Endothelial cell of umbilical vein (primary cell): ENCODE results near the gene ODF4. TPM values are rescaled to one million over a fixed set of nuclear protein-coding genes. Genes with fewer than 3 reads are reported as not detected.

Experiments used
- BruUV-seq: library from RNA; stranded (reverse); fragments of 400-500 nt; replicated peaks from 2 replicates; lab custom pipeline; 2021; lab: Mats Ljungman, UMichigan
- CTCF ChIA-PET: fragments of 300-600, 350-600 bp; sonication (Branson Sonifier 250); formaldehyde crosslinking; loops from one replicate; lab custom pipeline; 2021; ENCODE audit warnings: antibody characterized with exemption, inconsistent platforms; lab: Charles Lee
- POLR2A ChIA-PET: fragments of 300-600, 350-600 bp; sonication (Branson Sonifier 250); formaldehyde crosslinking; loops from one replicate; lab custom pipeline; 2021; ENCODE audit warnings: antibody characterized with exemption, inconsistent platforms; lab: Charles Lee
- DNase-seq: peaks from one replicate; pipeline ENCODE4 v3.0.0-alpha.2; 2011; ENCODE audit warnings: low read depth, low spot score
- FAIRE-seq: peaks from 2 replicates; lab custom pipeline; 2011; peaks lifted over from hg19 to GRCh38; lab: Jason Lieb, UNC
- H2AFZ ChIP-seq: 2 replicates; pipeline ENCODE4 v1.6.0; 2012; ENCODE audit warnings: low read depth, low read length, control low read depth, inconsistent platforms
- H3K27ac ChIP-seq: 2 replicates; pipeline ENCODE4 v1.5.1; 2011; ENCODE audit warnings: low read depth, mild to moderate bottlenecking, control low read depth, low read length, moderate library complexity; ENCODE audit not compliant: insufficient read depth
- H3K27me3 ChIP-seq, 2 experiments: 2 replicates each; pipeline versions ENCODE4 v1.6.0 to v1.6.1; 2011; ENCODE audit warnings: low read length in 2 of 2, mixed read lengths in 1 of 2; ENCODE audit not compliant: control insufficient read depth in 2 of 2, insufficient read depth in 2 of 2
- H3K36me3 ChIP-seq, 2 experiments: 2 replicates in 1 of 2; 3 replicates in 1 of 2; pipeline ENCODE4 v1.5.1; 2011; ENCODE audit warnings: low read length in 2 of 2, mild to moderate bottlenecking in 1 of 2, moderate library complexity in 1 of 2; ENCODE audit not compliant: control insufficient read depth in 2 of 2, insufficient read depth in 2 of 2; ENCODE audit errors: extremely low read depth in 1 of 2
- H3K4me1 ChIP-seq: 3 replicates; pipeline ENCODE4 v1.5.1; 2011; ENCODE audit warnings: mild to moderate bottlenecking, low read length; ENCODE audit not compliant: control insufficient read depth, insufficient read depth; ENCODE audit errors: extremely low read depth
- H3K4me2 ChIP-seq: 2 replicates; pipeline ENCODE4 v1.6.1; 2011; ENCODE audit warnings: low read length, control low read depth, mixed read lengths; ENCODE audit not compliant: insufficient read depth
- H3K4me3 ChIP-seq, 3 experiments: fragments of 200-600 bp in 1 of 3; sonication (generic), shearing (Covaris generic) in 1 of 3; replicated peaks in 1 of 3; 2 replicates each; pipeline ENCODE4 v1.5.1; 2011 to 2016; ENCODE audit warnings: control low read depth in 3 of 3, low read length in 3 of 3, mild to moderate bottlenecking in 2 of 3, inconsistent platforms in 1 of 3, low read depth in 1 of 3, moderate library complexity in 1 of 3; ENCODE audit not compliant: insufficient read depth in 1 of 3
- H3K79me2 ChIP-seq: 2 replicates; pipeline ENCODE4 v1.6.0; 2012; ENCODE audit warnings: low read length, inconsistent platforms; ENCODE audit not compliant: control insufficient read depth, insufficient read depth
- H3K9ac ChIP-seq: replicated peaks from 2 replicates; pipeline ENCODE3; 2011; ENCODE audit warnings: low read length, control low read depth; ENCODE audit not compliant: insufficient read depth; ENCODE audit errors: extremely low read depth
- H3K9me1 ChIP-seq: replicated peaks from 3 replicates; pipeline ENCODE4 v1.6.0; 2011; ENCODE audit warnings: mild to moderate bottlenecking, low read length; ENCODE audit not compliant: control insufficient read depth, insufficient read depth; ENCODE audit errors: extremely low read depth
- H3K9me3 ChIP-seq: replicated peaks from 2 replicates; pipeline ENCODE4 v1.5.1; 2012; ENCODE audit warnings: low read length, inconsistent platforms; ENCODE audit not compliant: control insufficient read depth, insufficient read depth
- H4K20me1 ChIP-seq: replicated peaks from 2 replicates; pipeline ENCODE3; 2011; ENCODE audit warnings: mild to moderate bottlenecking, low read length; ENCODE audit not compliant: control insufficient read depth, insufficient read depth; ENCODE audit errors: extremely low read depth
- CTCF ChIP-seq, 2 donors: IDR thresholded peaks; 1 replicate in 1 of 2; 2 replicates in 1 of 2; pipeline ENCODE4 v1.5.1; 2011; ENCODE audit warnings: low read length in 2 of 2, mild to moderate bottlenecking in 2 of 2, moderate library complexity in 2 of 2, control low read depth in 1 of 2, inconsistent platforms in 1 of 2, low read depth in 1 of 2; ENCODE audit not compliant: insufficient read depth in 1 of 2; ENCODE audit errors: extremely low read depth in 1 of 2
- EZH2 ChIP-seq: IDR thresholded peaks from 2 replicates; pipeline ENCODE4 v1.6.1; 2012; ENCODE audit warnings: borderline replicate concordance, low read depth, mild to moderate bottlenecking, moderate library complexity, low read length, inconsistent platforms; ENCODE audit not compliant: severe bottlenecking
- FOS ChIP-seq: IDR thresholded peaks from 2 replicates; pipeline ENCODE4 v1.6.1; 2011; ENCODE audit warnings: mild to moderate bottlenecking, low read length, moderate library complexity, borderline replicate concordance; ENCODE audit not compliant: insufficient read depth
- GATA2 ChIP-seq: IDR thresholded peaks from 2 replicates; pipeline ENCODE4 v1.7.0; 2011; ENCODE audit warnings: low read depth, mild to moderate bottlenecking, moderate library complexity, mixed read lengths, low read length; ENCODE audit not compliant: insufficient read length, insufficient read depth
- JUN ChIP-seq: IDR thresholded peaks from 2 replicates; pipeline ENCODE4 v1.6.1; 2011; ENCODE audit warnings: borderline replicate concordance, low read depth; ENCODE audit not compliant: insufficient read length, insufficient read depth
- MAX ChIP-seq: IDR thresholded peaks from 2 replicates; pipeline ENCODE4 v1.6.1; 2011; ENCODE audit not compliant: insufficient read depth, insufficient read length
- MYC ChIP-seq: IDR thresholded peaks from one replicate; pipeline ENCODE4 v1.6.1; 2011; ENCODE audit warnings: mild to moderate bottlenecking, low read depth, low read length
- POLR2AphosphoS5 ChIP-seq: IDR thresholded peaks from 2 replicates; pipeline ENCODE4 v1.6.1; 2012; ENCODE audit warnings: low read depth, mild to moderate bottlenecking, control low read depth, low read length, moderate library complexity; ENCODE audit not compliant: insufficient read depth
- dilution Hi-C: fragments of 300-500 bp; cut with MboI; formaldehyde crosslinking; loops from one replicate; pipeline ENCODE4 v1.15.0; 2019; ENCODE audit warnings: low sequenced_read_pairs; ENCODE audit not compliant: extremely low pct_ligation_motif_present
- intact Hi-C: fragments of 100-400 bp; cut with micrococcal nuclease; formaldehyde crosslinking; loops from one replicate; pipeline ENCODE4 v1.10.0; 2022
- polyA plus RNA-seq, 4 experiments: library from polyadenylated mRNA; depleted of rRNA in 3 of 4; stranded (reverse) in 3 of 4; unstranded in 1 of 4; fragments of >200 nt; gene quantifications; 2 replicates each; pipeline versions ENCODE4 v1.2.1 to v1.2.3, GENCODE V29; 2011 to 2012; ENCODE audit warnings: missing spikeins in 1 of 4
- total RNA-seq: library from RNA; stranded (reverse); gene quantifications from 2 replicates; pipeline ENCODE4 v1.2.3, GENCODE V29; 2021

The ODF4 gene
- total and polyA plus RNA-seq, 2 donors (not counting 3 experiments of a cell fraction or from before 2014, with no cell fraction given), result not detected

- intact Hi-C loops (loop anchor here (1.0 to 2.0 kb wide), 3 partner anchors 16 to 111 kb away; partner anchors contain the start of genes KRABD2, PFAS and SLC25A35), dilution Hi-C loops (no loop called here)
- no peaks in the 10 kb centered on the region for H4K20me1 ChIP-seq
- peak; percentile 94 for DNase-seq
- no peaks in the 10 kb centered on the region for H3K9me1 ChIP-seq
- FAIRE-seq, result no peak
- H3K79me2 ChIP-seq, result no peaks in the 10 kb centered on the region
- TF ChIP-seq GATA2 (peak; percentile 69), CTCF (IDR thresholded peaks at IDR 0.05; ENCODE audit: extremely low read depth in 1 of 2, insufficient read depth in 1 of 2, low read depth in 1 of 2, low read length in 2 of 2) (no peak), POLR2AphosphoS5 (peak; percentile 43), JUN (no peak), MYC (no peak), EZH2 (no peak), FOS (no peak), MAX (no peak)
- TSS peak; percentile 81 for BruUV-seq
- peaks cover 37% of the 10 kb centered on the region for H3K4me1 ChIP-seq
- ChIA-PET POLR2A (interaction anchor here (0.6 to 3.4 kb wide), 6 partner anchors 16 to 1214 kb away, joined by 3 to 21 read pairs (median 6); partner anchors contain the start of genes CTC1 and KRABD2), CTCF (interaction anchor here (0.8 to 2.7 kb wide), 10 partner anchors 9 to 34 kb away, joined by 4 to 22 read pairs (median 5); partner anchors contain the start of gene KRABD2)
- no peak overlapping the region for H2AFZ ChIP-seq
- H3K27me3 ChIP-seq, result no peaks in the 10 kb centered on the region
- no peaks in the 10 kb centered on the region for H3K9me3 ChIP-seq
- peak overlapping the region; percentile 83 for H3K9ac ChIP-seq
- peak overlapping the region; percentile 81 for H3K4me2 ChIP-seq
- peak overlapping the region; percentile 90 for H3K27ac ChIP-seq
- H3K36me3 ChIP-seq, result no peaks in the 10 kb centered on the region
- peak overlapping the region in 1 of 3 experiments; percentile 50 for H3K4me3 ChIP-seq
These were observed 20.6 kb downstream of the ODF4 start for GRCh38 chr17:8360260-8360659.
